Measurements from ENCODE around the gene ACADM. TPM values are rescaled to one million over a fixed set of nuclear protein-coding genes. Genes with fewer than 3 reads are reported as not detected.
A peak's percentile ranks its signal among the peaks of the same experiment; 100 is the strongest.

ACADM gene
- total RNA-seq, 1 experiment from 2014 or later: 48.7 TPM

DNA sequence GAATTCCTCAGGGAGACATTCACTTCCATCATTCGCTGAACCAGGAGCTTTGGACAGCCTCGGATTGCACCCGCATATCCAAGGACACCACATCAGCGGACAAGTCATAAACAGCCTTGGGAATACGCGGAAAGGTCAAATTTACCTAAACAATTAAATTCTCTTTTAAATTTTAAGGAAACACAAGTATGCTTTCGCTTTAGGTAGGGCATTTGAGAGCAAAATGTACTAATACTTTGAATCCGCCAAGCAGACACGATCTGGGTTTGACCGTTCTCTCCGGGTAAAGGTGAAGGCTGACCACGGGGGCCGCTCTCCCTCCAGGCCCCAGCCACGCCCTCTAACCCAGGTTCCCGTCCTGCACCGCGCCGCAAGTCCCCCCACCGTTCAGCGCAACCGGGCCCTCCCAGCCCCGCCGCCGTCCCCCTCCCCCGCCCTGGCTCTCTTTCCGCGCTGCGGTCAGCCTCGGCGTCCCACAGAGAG, 479 bp upstream of the ACADM start:
- BruUV-seq (replicated peaks): no TSS peak
- H3K9ac ChIP-seq (ENCODE audit: low read length): peak overlapping the region; percentile 87
- no peak for TF ChIP-seq ATF3 (IDR thresholded peaks at IDR 0.05)
- 0 out of 2 replicates have a peak, but pooled peaks have one; percentile 15 for TF ChIP-seq SIN3A (IDR thresholded peaks at IDR 0.05; ENCODE audit: low read depth)
- TF ChIP-seq ZFX (IDR thresholded peaks at IDR 0.05): peak; percentile 41
- H3K4me3 ChIP-seq (replicated peaks in 1 of 2; ENCODE audit: low read depth in 1 of 2, low read length in 2 of 2): peak overlapping the region; percentile 85 to 88
- no peaks in the 10 kb centered on the region for H3K27me3 ChIP-seq (ENCODE audit: insufficient read depth, low read length)
- peak; percentile 49 for DNase-seq (ENCODE audit: low read depth, low spot score)
- no peaks in the 10 kb centered on the region for H3K9me2 ChIP-seq (ENCODE audit: insufficient read depth)
- ChIA-PET RAD21 (ENCODE audit: low non-redundant PET in 1 of 2, low total read pairs in 2 of 2, uncharacterized antibody in 2 of 2, unreplicated experiment in 2 of 2) (no interaction called here), CTCF (no interaction called here), POLR2A (interaction anchor here (1.3 kb wide), 1 partner anchor 62 kb away, joined by 5 read pairs; the partner anchor contains the start of gene RABGGTB)
- no peaks in the 10 kb centered on the region for H4K20me1 ChIP-seq (ENCODE audit: insufficient read depth)
- no peaks in the 10 kb centered on the region for H3K36me3 ChIP-seq (ENCODE audit: control insufficient read depth in 1 of 2, insufficient read depth in 2 of 2, low read length in 2 of 2)
- H3K4me2 ChIP-seq (ENCODE audit: low read length): peak overlapping the region; percentile 80
- peaks cover 44% of the 10 kb centered on the region for H3K79me2 ChIP-seq (ENCODE audit: insufficient read depth, low read length)
- peaks cover 12 to 25% of the 10 kb centered on the region in 2 experiments for H3K4me1 ChIP-seq (ENCODE audit: control insufficient read depth in 1 of 2, insufficient read depth in 2 of 2, low read length in 2 of 2)
- ATAC-seq: peak; percentile 88
- peak overlapping the region; percentile 47 for H3K27ac ChIP-seq (ENCODE audit: low read depth, low read length)
- peak overlapping the region; percentile 31 for H2AFZ ChIP-seq (ENCODE audit: low read depth, low read length, poor library complexity, severe bottlenecking)
- no peaks in the 10 kb centered on the region for H3K9me3 ChIP-seq (ENCODE audit: control insufficient read depth in 1 of 2, insufficient read depth in 1 of 2, low read depth in 1 of 2, low read length in 2 of 2)
- intact Hi-C loops (cut with micrococcal nuclease): loop anchor here (1.0 kb wide), 1 partner anchor 61 kb away; no protein-coding TSS in a partner anchor

GRCh38 chr1:75725266-75725665, 757 bp downstream of the ACADM start:
- BruUV-seq (replicated peaks): no TSS peak
- Histone ChIP-seq H3K4me3 (replicated peaks in 1 of 2; ENCODE audit: low read depth in 1 of 2, low read length in 2 of 2) (peak overlapping the region; percentile 85 to 88), H3K4me2 (ENCODE audit: low read length) (peak overlapping the region; percentile 80), H3K9me2 (ENCODE audit: insufficient read depth) (no peaks in the 10 kb centered on the region), H3K27me3 (ENCODE audit: insufficient read depth, low read length) (no peaks in the 10 kb centered on the region), H3K27ac (ENCODE audit: low read depth, low read length) (peak overlapping the region; percentile 47; the same call in 1 of the 2 replicates), H3K9me3 (ENCODE audit: control insufficient read depth in 1 of 2, insufficient read depth in 1 of 2, low read depth in 1 of 2, low read length in 2 of 2) (no peaks in the 10 kb centered on the region), H3K36me3 (ENCODE audit: control insufficient read depth in 1 of 2, insufficient read depth in 2 of 2, low read length in 2 of 2) (no peaks in the 10 kb centered on the region), H3K4me1 (ENCODE audit: control insufficient read depth in 1 of 2, insufficient read depth in 2 of 2, low read length in 2 of 2) (peaks cover 12 to 25% of the 10 kb centered on the region in 2 experiments), H3K79me2 (ENCODE audit: insufficient read depth, low read length) (peaks cover 51% of the 10 kb centered on the region), H3K9ac (ENCODE audit: low read length) (peak overlapping the region; percentile 87), H2AFZ (ENCODE audit: low read depth, low read length, poor library complexity, severe bottlenecking) (no peak overlapping the region), H4K20me1 (ENCODE audit: insufficient read depth) (no peaks in the 10 kb centered on the region)
- no peak for ATAC-seq
- ChIA-PET POLR2A (no interaction called here), CTCF (no interaction called here), RAD21 (ENCODE audit: low non-redundant PET in 1 of 2, low total read pairs in 2 of 2, uncharacterized antibody in 2 of 2, unreplicated experiment in 2 of 2) (no interaction called here)
- intact Hi-C loops (cut with micrococcal nuclease): no loop called here
- DNase-seq (ENCODE audit: low read depth, low spot score): no peak
- TF ChIP-seq FOSL1 (IDR thresholded peaks at IDR 0.05; ENCODE audit: low read depth): no peak
- no peak for TF ChIP-seq CBX3 (IDR thresholded peaks at IDR 0.05; ENCODE audit: low read depth)
- TF ChIP-seq MAX (IDR thresholded peaks at IDR 0.05): no peak
- no peak for TF ChIP-seq EZH2 (IDR thresholded peaks at IDR 0.05)
- TF ChIP-seq SIN3A (IDR thresholded peaks at IDR 0.05; ENCODE audit: low read depth): no peak
- no peak for TF ChIP-seq TCF7L2 (IDR thresholded peaks at IDR 0.05; ENCODE audit: borderline replicate concordance, extremely low read depth, insufficient read depth, insufficient read length)
- no peak for TF ChIP-seq SRF (IDR thresholded peaks at IDR 0.05; ENCODE audit: low read depth)
- TF ChIP-seq ELF1 (IDR thresholded peaks at IDR 0.05; ENCODE audit: borderline replicate concordance, low read depth): no peak
- no peak for TF ChIP-seq ZFX (IDR thresholded peaks at IDR 0.05)
- TF ChIP-seq RAD21 (IDR thresholded peaks at IDR 0.05; ENCODE audit: low read depth): no peak
- no peak for TF ChIP-seq ZNF274 (IDR thresholded peaks at IDR 0.05; ENCODE audit: low read depth, low read length)
- TF ChIP-seq SP1 (IDR thresholded peaks at IDR 0.05; ENCODE audit: low read depth): no peak

Data from HCT116 (cell line).